ENCODE measurements around the gene GID4. TPM values are rescaled to one million over a fixed set of nuclear protein-coding genes. Genes with fewer than 3 reads are reported as not detected.
A peak's percentile ranks its signal among the peaks of the same experiment; 100 is the strongest.

The GID4 gene
- 5.8 TPM for total RNA-seq (2013)
- polyA plus RNA-seq (1 to 10 TPM; 4.1 to 6.0 (median 4.4) TPM), polyA minus RNA-seq (2.9 and 4.2 TPM in 2 replicates), total RNA-seq (1.8 to 13.9 (median 6.7) reads per million in 11 experiments)

- DNase-seq, result peak; percentile 99
- peaks cover 34% of the 10 kb centered on the region for H4K20me1 ChIP-seq (ENCODE audit: insufficient read depth, low read length)
- H3K27me3 ChIP-seq (ENCODE audit: control insufficient read depth in 2 of 2, insufficient read depth in 2 of 2, low read length in 2 of 2), result no peaks in the 10 kb centered on the region
- Mint-ChIP-seq H3K4me1 (peaks cover 49% of the 10 kb centered on the region), H3K27me3 (ENCODE audit: low read depth in 3 of 3) (peaks cover 0 to 2% (median 0%) of the 10 kb centered on the region in 3 donors), H3K27ac (peak within 1 kb of the TSS; percentile 89 to 96 (median 93)), H3K9me3 (no peaks in the 10 kb centered on the region), H3K4me3 (peak within 1 kb of the TSS; percentile 93 to 100), H3K36me3 (peaks cover 4 to 10% of the 10 kb centered on the region in 2 donors)
- intact Hi-C loops (cut with micrococcal nuclease), result loop anchor here (5.0 to 10.0 kb wide), 5 partner anchors 143 to 357 kb away; partner anchors contain the start of genes ALKBH5 (in 1 of the 2) and RAI1 (in 1 of the 2)
- H3K36me3 ChIP-seq (replicated peaks in 1 of 2; ENCODE audit: control insufficient read depth in 1 of 2, insufficient read depth in 2 of 2, low read length in 2 of 2), result peaks cover 0 to 8% of the 10 kb centered on the region in 2 donors
- under 1% methylated on average over 57 of the region's 67 CpGs for WGBS (ENCODE audit: insufficient coverage)
- peak within 1 kb of the TSS; percentile 64 to 97 for H3K27ac ChIP-seq (ENCODE audit: low read depth in 1 of 2, low read length in 2 of 2)
- TF ChIP-seq CTCF (IDR thresholded peaks at IDR 0.05), result no peak
- no peaks in the 10 kb centered on the region for H3K9me3 ChIP-seq (replicated peaks in 1 of 2; ENCODE audit: control insufficient read depth in 1 of 2, insufficient read depth in 1 of 2, low read length in 2 of 2)
- H3K9ac ChIP-seq (ENCODE audit: insufficient read depth, low read length, poor library complexity, severe bottlenecking), result peak within 1 kb of the TSS; percentile 87
- peak within 1 kb of the TSS; percentile 63 to 98 (median 92) for H3K4me3 ChIP-seq (replicated peaks in 1 of 3; ENCODE audit: low read depth in 2 of 3, low read length in 3 of 3)
- peaks cover 35 to 42% of the 10 kb centered on the region in 2 donors for H3K4me1 ChIP-seq (ENCODE audit: control insufficient read depth in 1 of 2, insufficient read depth in 2 of 2, low read length in 2 of 2)
- H3K79me2 ChIP-seq (ENCODE audit: insufficient read depth, low read length), result peaks cover 59% of the 10 kb centered on the region
- H3K4me2 ChIP-seq (replicated peaks; ENCODE audit: extremely low read depth, low read length, poor library complexity, severe bottlenecking), result peak within 1 kb of the TSS; percentile 95
- H2AFZ ChIP-seq (ENCODE audit: insufficient read depth, low read depth, low read length, poor library complexity, severe bottlenecking), result peak within 1 kb of the TSS; percentile 97
These were observed at the start of gene GID4, which contains the start of gene ATPAF2 for GRCh38 chr17:18038861-18039534. Gene GID4, plus strand, starts transcription at chr17:18039408. Its CDS starts 57 bp downstream, at chr17:18039465. Gene ATPAF2, minus strand, starts transcription at chr17:18039168. Its CDS starts 155 bp downstream, at chr17:18039013.

- H3K27me3 ChIP-seq (ENCODE audit: control insufficient read depth in 2 of 2, insufficient read depth in 2 of 2, low read length in 2 of 2), result no peaks in the 10 kb centered on the region
- 96% methylated on average over 10 of the region's 10 CpGs for WGBS (ENCODE audit: insufficient coverage)
- H3K4me3 ChIP-seq (replicated peaks in 1 of 3; ENCODE audit: low read depth in 2 of 3, low read length in 3 of 3), result no peak overlapping the region
- peaks cover 0 to 7% (median 3%) of the 10 kb centered on the region in 3 donors for H3K27me3 Mint-ChIP-seq (ENCODE audit: low read depth in 3 of 3)
- intact Hi-C loops (cut with micrococcal nuclease), result loop anchor here in 1 of 2 donors (5.0 kb wide), 1 partner anchor 38 kb away; no protein-coding TSS in a partner anchor
- H3K4me1 ChIP-seq (ENCODE audit: control insufficient read depth in 1 of 2, insufficient read depth in 2 of 2, low read length in 2 of 2), result no peaks in the 10 kb centered on the region
- peak overlapping the region in 1 of 7 donors; percentile 36 for H3K27ac Mint-ChIP-seq
- no peaks in the 10 kb centered on the region for H3K36me3 ChIP-seq (replicated peaks in 1 of 2; ENCODE audit: control insufficient read depth in 1 of 2, insufficient read depth in 2 of 2, low read length in 2 of 2)
- no peaks in the 10 kb centered on the region for H3K9me3 ChIP-seq (replicated peaks in 1 of 2; ENCODE audit: control insufficient read depth in 1 of 2, insufficient read depth in 1 of 2, low read length in 2 of 2)
- H3K27ac ChIP-seq (ENCODE audit: low read depth in 1 of 2, low read length in 2 of 2), result no peak overlapping the region
- no peaks in the 10 kb centered on the region for H3K36me3 Mint-ChIP-seq
- H3K4me2 ChIP-seq (replicated peaks; ENCODE audit: extremely low read depth, low read length, poor library complexity, severe bottlenecking), result no peak overlapping the region
- H3K9me3 Mint-ChIP-seq, result peaks cover 0 to 2% (median 0%) of the 10 kb centered on the region in 7 donors
- DNase-seq, result no peak
- no peaks in the 10 kb centered on the region for H3K79me2 ChIP-seq (ENCODE audit: insufficient read depth, low read length)
- H3K4me3 Mint-ChIP-seq, result no peak overlapping the region
- no peak overlapping the region for H2AFZ ChIP-seq (ENCODE audit: insufficient read depth, low read depth, low read length, poor library complexity, severe bottlenecking)
- TF ChIP-seq CTCF (IDR thresholded peaks at IDR 0.05), result no peak
- H4K20me1 ChIP-seq (ENCODE audit: insufficient read depth, low read length), result no peaks in the 10 kb centered on the region
- peaks cover 3% of the 10 kb centered on the region for H3K4me1 Mint-ChIP-seq
- H3K9ac ChIP-seq (ENCODE audit: insufficient read depth, low read length, poor library complexity, severe bottlenecking), result no peak overlapping the region
These were observed 49.6 kb upstream of the GID4 start for GRCh38 chr17:17989618-17990017.
